GM13976 (cell line): Measurements from ENCODE around the gene TMEM72.

ENCODE experiments used
- DNase-seq: peaks from one replicate; pipeline ENCODE4 v3.0.0; 2012; ENCODE audit warnings: low spot score
- CTCF ChIP-seq: IDR thresholded peaks from 2 replicates; pipeline ENCODE4 v1.5.1; 2012; ENCODE audit warnings: borderline replicate concordance, mild to moderate bottlenecking; ENCODE audit not compliant: insufficient read depth; ENCODE audit errors: extremely low read depth, missing control alignments, control extremely low read depth
- in situ Hi-C: fragments of 300-500 bp; cut with MboI; formaldehyde crosslinking; loops from one replicate; pipeline ENCODE4 v1.12.0; 2022; ENCODE audit warnings: low sequenced_read_pairs, mixed read lengths, inconsistent platforms; ENCODE audit not compliant: unreplicated experiment

Gene TMEM72

DNA sequence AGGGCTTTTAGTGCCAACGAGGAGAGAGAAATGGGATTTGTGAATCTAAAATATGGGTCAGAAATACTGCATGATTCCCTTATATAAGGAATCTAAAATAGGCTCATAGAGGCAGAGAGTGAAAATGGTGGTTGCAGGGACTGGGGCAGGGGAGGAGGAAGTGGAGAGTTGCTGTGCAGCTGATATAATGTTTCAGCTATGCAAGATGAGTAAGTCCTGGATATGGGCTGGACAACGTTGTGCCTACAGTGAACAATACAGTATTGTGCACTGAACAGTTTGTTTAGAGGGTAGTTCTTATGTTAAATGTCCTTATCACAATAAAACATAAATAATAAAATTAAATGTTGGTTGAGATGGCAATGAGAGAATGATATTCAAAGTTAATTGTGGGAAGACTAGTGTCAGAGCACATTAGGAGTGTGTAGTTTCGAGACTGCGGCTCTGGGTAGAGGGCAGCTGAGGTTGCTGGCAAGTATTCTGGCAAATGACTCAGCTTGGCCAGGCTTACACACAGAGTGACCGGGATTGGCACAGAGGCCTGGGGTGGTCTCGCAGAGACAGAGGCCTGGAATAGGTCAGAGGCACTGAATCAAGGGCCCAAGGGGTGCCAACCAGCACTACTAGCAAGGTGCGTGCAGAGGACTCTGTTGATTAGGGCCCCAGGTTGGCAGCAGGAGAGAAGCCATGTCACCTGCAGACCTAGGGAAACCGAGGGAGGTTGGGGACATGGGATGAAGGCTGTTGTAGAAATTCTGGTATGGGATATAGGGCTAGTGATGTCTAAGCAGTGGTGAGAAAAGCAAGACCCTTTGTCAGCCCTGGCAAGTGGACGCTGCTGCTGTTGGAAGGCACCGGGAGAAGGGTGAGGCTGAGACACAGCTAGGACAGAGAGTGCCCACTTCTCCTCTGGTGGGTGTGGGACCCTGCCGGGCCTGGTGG lies 70.3 kb downstream of the TMEM72 start:
- no peak for TF ChIP-seq CTCF
- in situ Hi-C loops: no loop called here
- DNase-seq: peak; percentile 67

GRCh38 chr10:44982114-44982460 lies 71.0 kb downstream of the TMEM72 start:
- in situ Hi-C loops: no loop called here
- DNase-seq: no peak
- no peak for TF ChIP-seq CTCF

GRCh38 chr10:44982496-44982895 lies 71.4 kb downstream of the TMEM72 start:
- in situ Hi-C loops: no loop called here
- DNase-seq: no peak
- TF ChIP-seq CTCF: no peak

- no peak for TF ChIP-seq CTCF
- in situ Hi-C loops: no loop called here
- DNase-seq: no peak
Observed at GRCh38 chr10:44983066-44983894, 72.1 kb downstream of the TMEM72 start.

DNA sequence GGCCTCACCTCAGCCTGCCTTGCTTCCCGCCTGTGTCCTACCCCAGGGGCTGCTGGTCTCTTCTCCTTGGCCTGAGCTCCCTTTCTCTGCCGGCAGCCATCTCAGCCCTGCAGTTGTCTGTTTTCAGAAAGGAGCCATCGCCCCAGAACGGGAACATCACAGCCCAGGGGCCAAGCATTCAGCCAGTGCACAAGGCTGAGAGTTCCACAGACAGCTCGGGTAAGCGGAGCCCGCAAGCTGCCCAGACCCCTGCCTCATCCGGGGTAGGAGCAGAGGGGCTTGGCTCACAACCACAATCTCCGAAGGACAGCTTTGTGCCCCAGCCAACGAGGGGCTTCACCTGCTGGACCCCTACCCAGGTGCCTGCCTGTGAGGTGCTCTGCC lies 72.8 kb downstream of the TMEM72 start:
- in situ Hi-C loops: no loop called here
- no peak for DNase-seq
- no peak for TF ChIP-seq CTCF

GRCh38 chr10:44984671-44985101 lies 73.5 kb downstream of the TMEM72 start:
- no peak for TF ChIP-seq CTCF
- no peak for DNase-seq
- in situ Hi-C loops: no loop called here
